NCI-H1930 (cell line): ENCODE measurements around the gene SH3RF3.
"Not testable (repeated sequence)": the region's sequence is repeated elsewhere in the genome, so short reads cannot be mapped to it uniquely, and the experiment has no call there.

ENCODE experiments used
- DNase-seq, 2 experiments: peaks; one replicate each; lab custom pipeline; 2025; lab: John Stamatoyannopoulos, UW

The SH3RF3 gene

GRCh38 chr2:109128616-109129355, at the start of gene SH3RF3:
Gene SH3RF3, plus strand, starts transcription at chr2:109129205.
- DNase-seq = no peak

GRCh38 chr2:109079590-109079989, 49.4 kb upstream of the SH3RF3 start:
- no peak for DNase-seq

GRCh38 chr2:109080109-109080508, 48.9 kb upstream of the SH3RF3 start:
- DNase-seq = no peak

- DNase-seq = no peak
Observed at GRCh38 chr2:109080757-109081156, 48.2 kb upstream of the SH3RF3 start.

- no peak for DNase-seq
Observed at GRCh38 chr2:109081374-109081773, 47.6 kb upstream of the SH3RF3 start.

- DNase-seq = no peak
Observed at GRCh38 chr2:109083771-109084170, 45.2 kb upstream of the SH3RF3 start.

GRCh38 chr2:109084341-109084740, 44.7 kb upstream of the SH3RF3 start:
- DNase-seq = no peak

- DNase-seq = no peak
Observed at GRCh38 chr2:109085912-109086742, 42.9 kb upstream of the SH3RF3 start.

GRCh38 chr2:109086743-109087020, 42.3 kb upstream of the SH3RF3 start:
- no peak for DNase-seq

- DNase-seq = no peak
Observed at GRCh38 chr2:109087055-109087663, 41.8 kb upstream of the SH3RF3 start.

GRCh38 chr2:109089602-109090300, 39.3 kb upstream of the SH3RF3 start:
- no peak for DNase-seq

- no peak for DNase-seq
Observed at GRCh38 chr2:109091526-109091925, 37.5 kb upstream of the SH3RF3 start.

GRCh38 chr2:109094144-109094543, 34.9 kb upstream of the SH3RF3 start:
- no peak for DNase-seq

- no peak for DNase-seq
Observed at GRCh38 chr2:109098251-109098920, 30.6 kb upstream of the SH3RF3 start.

GRCh38 chr2:109098921-109099273, 30.1 kb upstream of the SH3RF3 start:
- DNase-seq = no peak

GRCh38 chr2:109102588-109103233, 26.3 kb upstream of the SH3RF3 start:
- DNase-seq = no peak

- DNase-seq = no peak
Observed at GRCh38 chr2:109105113-109105512, 23.9 kb upstream of the SH3RF3 start.

GRCh38 chr2:109108740-109109139, 20.3 kb upstream of the SH3RF3 start:
- DNase-seq = no peak

- no peak for DNase-seq
Observed at GRCh38 chr2:109109342-109109741, 19.7 kb upstream of the SH3RF3 start.

GRCh38 chr2:109110170-109110569, 18.8 kb upstream of the SH3RF3 start:
- DNase-seq = no peak

- DNase-seq = not testable (repeated sequence)
Observed at GRCh38 chr2:109117181-109117580, 11.8 kb upstream of the SH3RF3 start.

GRCh38 chr2:109117780-109118179, 11.2 kb upstream of the SH3RF3 start:
- DNase-seq = no peak
